Ectodermal cell (in vitro differentiated cells): ENCODE measurements around the gene TMA16.
"Not testable (repeated sequence)": the region's sequence is repeated elsewhere in the genome, so short reads cannot be mapped to it uniquely, and the experiment has no call there.

Experiments used
- H3K27ac ChIP-seq: 2 replicates; pipeline ENCODE4 v1.7.0; 2013; ENCODE audit warnings: mild to moderate bottlenecking, low read depth, low read length; ENCODE audit not compliant: insufficient read depth, poor library complexity, severe bottlenecking
- H3K27me3 ChIP-seq: 2 replicates; pipeline ENCODE4 v1.7.0; 2013; ENCODE audit warnings: mild to moderate bottlenecking, low read length; ENCODE audit not compliant: insufficient read depth, control insufficient read depth, poor library complexity, severe bottlenecking
- H3K36me3 ChIP-seq: one replicate; pipeline ENCODE4 v1.7.0; 2013; ENCODE audit warnings: low read length; ENCODE audit not compliant: control insufficient read depth, insufficient read depth
- H3K4me1 ChIP-seq: one replicate; pipeline ENCODE4 v1.7.0; 2013; ENCODE audit warnings: low read length; ENCODE audit not compliant: control insufficient read depth, insufficient read depth
- H3K4me3 ChIP-seq: 2 replicates; pipeline ENCODE4 v1.7.0; 2013; ENCODE audit warnings: low read depth, low read length, control low read depth; ENCODE audit not compliant: insufficient read depth
- H3K9me3 ChIP-seq: 2 replicates; pipeline ENCODE4 v1.7.0; 2013; ENCODE audit warnings: mild to moderate bottlenecking, low read length, moderate library complexity; ENCODE audit not compliant: control insufficient read depth
- WGBS, 2 experiments: methylation state at CpG; one replicate each; pipeline ENCODE4 v1.1.7; 2013; ENCODE audit warnings: missing lambda C conversion rate in 2 of 2; 5-methylcytosine and 5-hydroxymethylcytosine counted together

TMA16 gene

GRCh38 chr4:163505374-163505773, 10.9 kb downstream of the TMA16 start:
- H3K9me3 ChIP-seq: no peaks in the 10 kb centered on the region
- no peak overlapping the region for H3K4me3 ChIP-seq
- no peak overlapping the region for H3K27ac ChIP-seq
- H3K4me1 ChIP-seq: no peaks in the 10 kb centered on the region
- H3K27me3 ChIP-seq: no peaks in the 10 kb centered on the region
- H3K36me3 ChIP-seq: peaks cover 5% of the 10 kb centered on the region
- 98 to 100% methylated on average over 3 of the region's 3 CpGs for WGBS, 2 experiments

GRCh38 chr4:163515198-163515597, 20.7 kb downstream of the TMA16 start:
- Histone ChIP-seq H3K27ac (no peak overlapping the region), H3K36me3 (peaks cover 12% of the 10 kb centered on the region), H3K9me3 (no peaks in the 10 kb centered on the region), H3K27me3 (no peaks in the 10 kb centered on the region), H3K4me3 (no peak overlapping the region), H3K4me1 (no peaks in the 10 kb centered on the region)
- 96 to 99% methylated on average over 8 of the region's 8 CpGs for WGBS, 2 experiments

DNA sequence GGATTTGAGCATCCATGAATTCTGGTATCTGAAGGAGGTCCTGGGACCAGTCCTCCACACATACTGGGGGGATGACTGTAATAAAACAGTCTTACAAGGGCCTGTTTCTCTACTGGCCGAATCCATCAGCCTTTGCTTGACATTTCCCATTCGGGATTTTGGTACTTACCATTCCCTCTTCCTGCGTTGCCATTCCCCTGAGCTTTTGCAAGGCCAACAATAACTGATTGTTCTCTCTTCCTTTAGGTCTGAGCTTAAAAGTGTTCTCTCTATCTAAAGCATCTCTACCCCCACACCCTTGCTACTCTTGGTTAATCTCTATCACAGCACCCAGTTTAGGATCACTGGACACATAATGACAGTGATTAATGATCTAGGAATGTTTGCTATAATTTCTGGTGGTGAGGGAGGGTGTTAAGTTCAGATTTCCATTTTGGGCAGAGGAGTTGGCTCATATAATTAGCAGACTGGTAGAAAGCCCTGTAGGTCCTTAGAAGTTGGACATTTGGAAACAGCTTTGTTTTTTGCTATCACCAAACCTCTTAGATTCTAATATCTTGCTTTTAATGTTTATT, 29.4 kb downstream of the TMA16 start:
- Histone ChIP-seq H3K9me3 (no peaks in the 10 kb centered on the region), H3K27ac (no peak overlapping the region), H3K27me3 (no peaks in the 10 kb centered on the region), H3K36me3 (peaks cover 11% of the 10 kb centered on the region), H3K4me3 (no peak overlapping the region), H3K4me1 (no peaks in the 10 kb centered on the region)
- WGBS, 2 experiments: 91 to 93% methylated on average over 3 of the region's 3 CpGs

- H3K36me3 ChIP-seq: peaks cover 11% of the 10 kb centered on the region
- 100% methylated on average over 1 of the region's 3 CpGs; no CpG with 5 or more reads in 1 of the 2 experiments for WGBS, 2 experiments
- H3K9me3 ChIP-seq: no peaks in the 10 kb centered on the region
Measured at GRCh38 chr4:163525982-163526381, 31.5 kb downstream of the TMA16 start.

GRCh38 chr4:163527172-163527571, 32.7 kb downstream of the TMA16 start:
- H3K27me3 ChIP-seq: no peaks in the 10 kb centered on the region
- H3K4me3 ChIP-seq: no peak overlapping the region
- H3K9me3 ChIP-seq: no peaks in the 10 kb centered on the region
- peaks cover 11% of the 10 kb centered on the region for H3K36me3 ChIP-seq
- no peaks in the 10 kb centered on the region for H3K4me1 ChIP-seq
- H3K27ac ChIP-seq: no peak overlapping the region
- WGBS, 2 experiments: 92 to 94% methylated on average over 1 to 2 of the region's 2 CpGs

More at GRCh38 chr4:163525982-163526381, 31.5 kb downstream of the TMA16 start:
- no peak overlapping the region for H3K27ac ChIP-seq
- no peaks in the 10 kb centered on the region for H3K27me3 ChIP-seq
- no peaks in the 10 kb centered on the region for H3K4me1 ChIP-seq
- no peak overlapping the region for H3K4me3 ChIP-seq

GRCh38 chr4:163528653-163529052, 34.2 kb downstream of the TMA16 start:
- Histone ChIP-seq H3K27me3 (no peaks in the 10 kb centered on the region), H3K36me3 (peaks cover 11% of the 10 kb centered on the region), H3K4me3 (no peak overlapping the region), H3K27ac (no peak overlapping the region), H3K4me1 (no peaks in the 10 kb centered on the region), H3K9me3 (no peaks in the 10 kb centered on the region)
- 93 to 99% methylated on average over 4 of the region's 4 CpGs for WGBS, 2 experiments

GRCh38 chr4:163534056-163534455, 39.6 kb downstream of the TMA16 start:
- 88 to 99% methylated on average over 3 to 4 of the region's 4 CpGs for WGBS, 2 experiments
- no peaks in the 10 kb centered on the region for H3K4me1 ChIP-seq
- no peaks in the 10 kb centered on the region for H3K27me3 ChIP-seq
- H3K4me3 ChIP-seq: no peak overlapping the region
- H3K9me3 ChIP-seq: no peaks in the 10 kb centered on the region
- no peak overlapping the region for H3K27ac ChIP-seq
- H3K36me3 ChIP-seq: no peaks in the 10 kb centered on the region

- 95 to 100% methylated on average over 1 of the region's 1 CpG for WGBS, 2 experiments
Measured at GRCh38 chr4:163535657-163536056, 41.2 kb downstream of the TMA16 start.

GRCh38 chr4:163536091-163536490, 41.6 kb downstream of the TMA16 start:
- no peak overlapping the region for H3K27ac ChIP-seq
- 95 to 96% methylated on average over 2 of the region's 2 CpGs for WGBS, 2 experiments
- no peak overlapping the region for H3K4me3 ChIP-seq
- H3K27me3 ChIP-seq: no peaks in the 10 kb centered on the region
- no peaks in the 10 kb centered on the region for H3K36me3 ChIP-seq
- H3K4me1 ChIP-seq: no peaks in the 10 kb centered on the region
- H3K9me3 ChIP-seq: no peaks in the 10 kb centered on the region

More at GRCh38 chr4:163535657-163536056, 41.2 kb downstream of the TMA16 start:
- no peaks in the 10 kb centered on the region for H3K9me3 ChIP-seq
- H3K27ac ChIP-seq: no peak overlapping the region
- H3K27me3 ChIP-seq: no peaks in the 10 kb centered on the region
- no peaks in the 10 kb centered on the region for H3K4me1 ChIP-seq
- no peak overlapping the region for H3K4me3 ChIP-seq
- no peaks in the 10 kb centered on the region for H3K36me3 ChIP-seq

DNA sequence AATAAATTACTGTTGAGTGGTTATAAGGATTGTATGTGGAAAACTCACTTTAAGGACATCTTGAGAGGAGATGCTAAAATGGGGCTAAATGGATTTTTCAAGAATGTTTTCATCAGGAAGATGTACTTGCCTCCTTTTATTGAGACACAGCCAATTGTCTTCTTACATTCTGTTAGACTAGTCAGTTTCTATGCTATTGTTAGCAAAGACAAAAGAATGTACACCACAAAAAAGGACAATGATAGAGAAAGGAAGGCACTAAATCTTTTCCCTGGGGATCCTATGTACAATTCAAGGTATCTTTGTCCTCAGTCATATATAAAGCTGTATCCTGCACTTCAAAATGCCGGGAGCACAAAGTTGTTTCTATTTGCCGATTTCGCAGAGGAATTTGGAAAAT, 42.6 kb downstream of the TMA16 start:
- WGBS, 2 experiments: 92 to 97% methylated on average over 3 of the region's 3 CpGs
- H3K27ac ChIP-seq: no peak overlapping the region

GRCh38 chr4:163538820-163539219, 44.3 kb downstream of the TMA16 start:
- not testable (repeated sequence) for H3K27me3 ChIP-seq, H3K36me3 ChIP-seq, H3K4me3 ChIP-seq, H3K4me1 ChIP-seq, H3K27ac ChIP-seq, H3K9me3 ChIP-seq
- WGBS, 2 experiments: 72 to 81% methylated on average over 2 to 3 of the region's 4 CpGs

More for the DNA sequence above, 42.6 kb downstream of the TMA16 start:
- no peaks in the 10 kb centered on the region for H3K27me3 ChIP-seq
- no peaks in the 10 kb centered on the region for H3K4me1 ChIP-seq
- no peaks in the 10 kb centered on the region for H3K36me3 ChIP-seq
- no peak overlapping the region for H3K4me3 ChIP-seq
- H3K9me3 ChIP-seq: no peaks in the 10 kb centered on the region
